ENCODE measurements around the gene SDSL.
A peak's percentile ranks its signal among the peaks of the same experiment; 100 is the strongest.

Gene SDSL

GRCh38 chr12:113456199-113456598, 34.0 kb downstream of the SDSL start:
- TF ChIP-seq CTCF (conservative IDR thresholded peaks at IDR 0.05): no peak
- H3K27ac ChIP-seq: no peak overlapping the region

GRCh38 chr12:113456761-113457160, 34.6 kb downstream of the SDSL start:
- no peak overlapping the region for H3K27ac ChIP-seq
- no peak for TF ChIP-seq CTCF (conservative IDR thresholded peaks at IDR 0.05)

- H3K27ac ChIP-seq: no peak overlapping the region
- no peak for TF ChIP-seq CTCF (conservative IDR thresholded peaks at IDR 0.05)
Measured at GRCh38 chr12:113457185-113457584, 35.0 kb downstream of the SDSL start.

GRCh38 chr12:113457710-113458109, 35.5 kb downstream of the SDSL start:
- no peak overlapping the region for H3K27ac ChIP-seq
- TF ChIP-seq CTCF (conservative IDR thresholded peaks at IDR 0.05): no peak

- no peak overlapping the region for H3K27ac ChIP-seq
- TF ChIP-seq CTCF (conservative IDR thresholded peaks at IDR 0.05): no peak
Measured at GRCh38 chr12:113459981-113460380, 37.8 kb downstream of the SDSL start.

GRCh38 chr12:113461666-113462065, 39.5 kb downstream of the SDSL start:
- no peak for TF ChIP-seq CTCF (conservative IDR thresholded peaks at IDR 0.05)

GRCh38 chr12:113462117-113462774, 40.1 kb downstream of the SDSL start:
- TF ChIP-seq CTCF (conservative IDR thresholded peaks at IDR 0.05): peak; percentile 96
- H3K27ac ChIP-seq: no peak overlapping the region

More at GRCh38 chr12:113461666-113462065, 39.5 kb downstream of the SDSL start:
- no peak overlapping the region for H3K27ac ChIP-seq

All from VCaP (cell line).